A673 (cell line): ENCODE results near the gene FARP2. TPM values are rescaled to one million over a fixed set of nuclear protein-coding genes. Genes with fewer than 3 reads are reported as not detected.

Experiments used
- BruUV-seq: library from RNA; stranded (reverse); fragments of 400-500 nt; replicated peaks from 2 replicates; lab custom pipeline; 2021; lab: Mats Ljungman, UMichigan
- CTCF ChIA-PET: fragments of 300-600 bp; sonication (Branson Sonifier 250); formaldehyde crosslinking; loops from one replicate; lab custom pipeline; 2022; ENCODE audit warnings: antibody characterized with exemption; lab: Charles Lee
- POLR2A ChIA-PET: fragments of 300-600 bp; sonication (Branson Sonifier 250); formaldehyde crosslinking; loops from one replicate; lab custom pipeline; 2022; ENCODE audit warnings: antibody characterized with exemption; ENCODE audit not compliant: low non-redundant PET; lab: Charles Lee
- DNase-seq: peaks from one replicate; pipeline ENCODE4 v3.0.0-alpha.2; 2015; ENCODE audit warnings: low spot score
- H3K27ac ChIP-seq: fragments of 200-600 bp; sonication (generic); 2 replicates; pipeline ENCODE4 v1.5.1; 2016; ENCODE audit warnings: mixed run types, low read depth, mild to moderate bottlenecking, mixed read lengths, antibody characterized with exemption, low read length; ENCODE audit not compliant: poor library complexity, severe bottlenecking
- H3K27me3 ChIP-seq: fragments of 200-600 bp; sonication (generic); replicated peaks from 2 replicates; pipeline ENCODE4 v1.6.1; 2017; ENCODE audit warnings: mixed run types, low read depth, mild to moderate bottlenecking, mixed read lengths, antibody characterized with exemption, low read length; ENCODE audit not compliant: insufficient read depth, poor library complexity
- H3K36me3 ChIP-seq: fragments of 200-600 bp; sonication (generic); 2 replicates; pipeline ENCODE4 v1.6.1; 2016; ENCODE audit warnings: mixed run types, mild to moderate bottlenecking, mixed read lengths, antibody characterized with exemption, low read length; ENCODE audit not compliant: insufficient read depth, poor library complexity, severe bottlenecking
- H3K4me1 ChIP-seq: fragments of 200-600 bp; sonication (generic); 2 replicates; pipeline ENCODE4 v1.6.1; 2017; ENCODE audit warnings: mixed run types, mild to moderate bottlenecking, mixed read lengths, antibody characterized with exemption, low read length; ENCODE audit not compliant: insufficient read depth, poor library complexity, severe bottlenecking
- H3K4me3 ChIP-seq: fragments of 200-600 bp; sonication (generic); 2 replicates; pipeline ENCODE4 v1.5.1; 2016; ENCODE audit warnings: low read depth, mixed run types, mild to moderate bottlenecking, mixed read lengths, low read length; ENCODE audit not compliant: poor library complexity, severe bottlenecking
- H3K9me3 ChIP-seq: fragments of 200-600 bp; sonication (generic); 2 replicates; pipeline ENCODE4 v1.6.1; 2016; ENCODE audit warnings: mixed run types, low read depth, mild to moderate bottlenecking, mixed read lengths, antibody characterized with exemption, low read length; ENCODE audit not compliant: poor library complexity, severe bottlenecking
- CTCF ChIP-seq: fragments of 300-800, 200-600 bp; sonication (generic); conservative IDR thresholded peaks from 2 replicates; pipeline ENCODE4 v1.5.1; 2017; ENCODE audit warnings: low read depth, mild to moderate bottlenecking, antibody characterized with exemption, low read length, moderate library complexity, mixed read lengths
- EZH2 ChIP-seq: fragments of 200-600 bp; sonication (generic); IDR thresholded peaks from 2 replicates; pipeline ENCODE4 v1.6.1; 2017; ENCODE audit warnings: borderline replicate concordance, low read depth, mild to moderate bottlenecking, mixed read lengths, antibody characterized with exemption, low read length; ENCODE audit not compliant: poor library complexity, severe bottlenecking
- intact Hi-C: fragments of 100-400 bp; cut with micrococcal nuclease; formaldehyde crosslinking; loops from one replicate; pipeline ENCODE4 v1.10.0; 2022; ENCODE audit not compliant: unreplicated experiment
- total RNA-seq: library from RNA; stranded (reverse); gene quantifications from 2 replicates; pipeline ENCODE4 v1.2.3, GENCODE V29; 2021

The FARP2 gene
- total RNA-seq, 1 experiment from 2014 or later: 53.3 TPM

GRCh38 chr2:241354668-241355658 lies 1.1 kb upstream of the FARP2 start:
- Histone ChIP-seq H3K36me3 (peaks cover 49% of the 10 kb centered on the region), H3K27me3 (no peaks in the 10 kb centered on the region), H3K9me3 (no peaks in the 10 kb centered on the region), H3K4me1 (peaks cover 17% of the 10 kb centered on the region), H3K4me3 (no peak overlapping the region), H3K27ac (peak overlapping the region; percentile 41)
- intact Hi-C loops: loop anchor here (2.0 to 5.0 kb wide), 2 partner anchors 40 to 527 kb away; partner anchors contain the start of genes HDLBP and SEPTIN2
- DNase-seq: peak; percentile 85
- POLR2A ChIA-PET: no interaction called here
- no peak for TF ChIP-seq EZH2
- no peak for TF ChIP-seq CTCF
- CTCF ChIA-PET: no interaction called here
- BruUV-seq: no TSS peak

- ChIA-PET POLR2A (interaction anchor here (0.6 kb wide), 1 partner anchor 383 kb away, joined by 3 read pairs; no protein-coding TSS in a partner anchor), CTCF (no interaction called here)
- Histone ChIP-seq H3K36me3 (peaks cover 30% of the 10 kb centered on the region), H3K27me3 (no peaks in the 10 kb centered on the region), H3K4me1 (peaks cover 17% of the 10 kb centered on the region), H3K4me3 (peak overlapping the region; percentile 82), H3K9me3 (no peaks in the 10 kb centered on the region), H3K27ac (peak overlapping the region; percentile 85)
- DNase-seq: peak; percentile 10
- no TSS peak for BruUV-seq
- TF ChIP-seq CTCF: no peak
- no peak for TF ChIP-seq EZH2
- intact Hi-C loops: loop anchor here (5.0 kb wide), 1 partner anchor 525 kb away; no protein-coding TSS in a partner anchor
These were observed 781 bp downstream of the FARP2 start for GRCh38 chr2:241356871-241357260.

- Histone ChIP-seq H3K27ac (no peak overlapping the region), H3K36me3 (peaks cover 24% of the 10 kb centered on the region), H3K9me3 (no peaks in the 10 kb centered on the region), H3K4me3 (peak overlapping the region; percentile 82), H3K27me3 (no peaks in the 10 kb centered on the region), H3K4me1 (peaks cover 17% of the 10 kb centered on the region)
- CTCF ChIA-PET: no interaction called here
- TF ChIP-seq EZH2 (no peak), CTCF (no peak)
- intact Hi-C loops: loop anchor here (5.0 kb wide), 1 partner anchor 525 kb away; no protein-coding TSS in a partner anchor
- POLR2A ChIA-PET: no interaction called here
- DNase-seq: no peak
- BruUV-seq: no TSS peak
These were observed 1.4 kb downstream of the FARP2 start for GRCh38 chr2:241357531-241357930.
